Neutrophil (primary cell): ENCODE data around the gene RHCE.
A peak's percentile ranks its signal among the peaks of the same experiment; 100 is the strongest.
"Not testable (repeated sequence)": the region's sequence is repeated elsewhere in the genome, so short reads cannot be mapped to it uniquely, and the experiment has no call there.

Source experiments
- H3K27ac ChIP-seq: fragments of 200-600 bp; sonication (generic); 2 replicates; pipeline ENCODE4 v1.5.1; 2016; ENCODE audit warnings: mild to moderate bottlenecking, moderate library complexity
- H3K27me3 ChIP-seq: fragments of 200-600 bp; sonication (generic); 2 replicates; pipeline ENCODE4 v1.6.0; 2016; ENCODE audit warnings: mild to moderate bottlenecking
- H3K36me3 ChIP-seq: fragments of 200-600 bp; sonication (generic); 2 replicates; pipeline ENCODE4 v1.5.1; 2017
- H3K4me1 ChIP-seq, 2 experiments: fragments of 200-600 bp in 1 of 2; sonication (generic) in 1 of 2; 1 replicate in 1 of 2; 2 replicates in 1 of 2; pipeline versions ENCODE4 v1.5.1 to v1.6.1; 2013 to 2016; ENCODE audit warnings: low read depth in 1 of 2, low read length in 1 of 2, mild to moderate bottlenecking in 1 of 2, moderate library complexity in 1 of 2; ENCODE audit not compliant: control insufficient read depth in 1 of 2, insufficient read depth in 1 of 2
- H3K4me3 ChIP-seq, 2 experiments: fragments of 200-600 bp in 1 of 2; sonication (generic) in 1 of 2; 1 replicate in 1 of 2; 2 replicates in 1 of 2; pipeline ENCODE4 v1.5.1; 2013 to 2016; ENCODE audit warnings: low read depth in 1 of 2, low read length in 1 of 2, mild to moderate bottlenecking in 1 of 2, moderate library complexity in 1 of 2
- H3K9me3 ChIP-seq: fragments of 200-600 bp; sonication (generic); 2 replicates; pipeline ENCODE4 v1.5.1; 2016
- TF ChIP-seq, protein P1 (sequence below): fragments of 200-600 bp; sonication (generic); IDR thresholded peaks from 2 replicates; pipeline ENCODE4 v1.5.1; 2016; ENCODE audit warnings: antibody characterized with exemption

RHCE gene

GRCh38 chr1:25369241-25369640 is 51.4 kb downstream of the RHCE start:
- Histone ChIP-seq H3K36me3 (no peaks in the 10 kb centered on the region), H3K27ac (no peak overlapping the region), H3K27me3 (no peaks in the 10 kb centered on the region), H3K4me3 (no peak overlapping the region), H3K4me1 (peaks cover 0 to 8% of the 10 kb centered on the region in 2 experiments), H3K9me3 (no peaks in the 10 kb centered on the region)
- TF ChIP-seq, protein P1, sequence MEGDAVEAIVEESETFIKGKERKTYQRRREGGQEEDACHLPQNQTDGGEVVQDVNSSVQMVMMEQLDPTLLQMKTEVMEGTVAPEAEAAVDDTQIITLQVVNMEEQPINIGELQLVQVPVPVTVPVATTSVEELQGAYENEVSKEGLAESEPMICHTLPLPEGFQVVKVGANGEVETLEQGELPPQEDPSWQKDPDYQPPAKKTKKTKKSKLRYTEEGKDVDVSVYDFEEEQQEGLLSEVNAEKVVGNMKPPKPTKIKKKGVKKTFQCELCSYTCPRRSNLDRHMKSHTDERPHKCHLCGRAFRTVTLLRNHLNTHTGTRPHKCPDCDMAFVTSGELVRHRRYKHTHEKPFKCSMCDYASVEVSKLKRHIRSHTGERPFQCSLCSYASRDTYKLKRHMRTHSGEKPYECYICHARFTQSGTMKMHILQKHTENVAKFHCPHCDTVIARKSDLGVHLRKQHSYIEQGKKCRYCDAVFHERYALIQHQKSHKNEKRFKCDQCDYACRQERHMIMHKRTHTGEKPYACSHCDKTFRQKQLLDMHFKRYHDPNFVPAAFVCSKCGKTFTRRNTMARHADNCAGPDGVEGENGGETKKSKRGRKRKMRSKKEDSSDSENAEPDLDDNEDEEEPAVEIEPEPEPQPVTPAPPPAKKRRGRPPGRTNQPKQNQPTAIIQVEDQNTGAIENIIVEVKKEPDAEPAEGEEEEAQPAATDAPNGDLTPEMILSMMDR = no peak

DNA sequence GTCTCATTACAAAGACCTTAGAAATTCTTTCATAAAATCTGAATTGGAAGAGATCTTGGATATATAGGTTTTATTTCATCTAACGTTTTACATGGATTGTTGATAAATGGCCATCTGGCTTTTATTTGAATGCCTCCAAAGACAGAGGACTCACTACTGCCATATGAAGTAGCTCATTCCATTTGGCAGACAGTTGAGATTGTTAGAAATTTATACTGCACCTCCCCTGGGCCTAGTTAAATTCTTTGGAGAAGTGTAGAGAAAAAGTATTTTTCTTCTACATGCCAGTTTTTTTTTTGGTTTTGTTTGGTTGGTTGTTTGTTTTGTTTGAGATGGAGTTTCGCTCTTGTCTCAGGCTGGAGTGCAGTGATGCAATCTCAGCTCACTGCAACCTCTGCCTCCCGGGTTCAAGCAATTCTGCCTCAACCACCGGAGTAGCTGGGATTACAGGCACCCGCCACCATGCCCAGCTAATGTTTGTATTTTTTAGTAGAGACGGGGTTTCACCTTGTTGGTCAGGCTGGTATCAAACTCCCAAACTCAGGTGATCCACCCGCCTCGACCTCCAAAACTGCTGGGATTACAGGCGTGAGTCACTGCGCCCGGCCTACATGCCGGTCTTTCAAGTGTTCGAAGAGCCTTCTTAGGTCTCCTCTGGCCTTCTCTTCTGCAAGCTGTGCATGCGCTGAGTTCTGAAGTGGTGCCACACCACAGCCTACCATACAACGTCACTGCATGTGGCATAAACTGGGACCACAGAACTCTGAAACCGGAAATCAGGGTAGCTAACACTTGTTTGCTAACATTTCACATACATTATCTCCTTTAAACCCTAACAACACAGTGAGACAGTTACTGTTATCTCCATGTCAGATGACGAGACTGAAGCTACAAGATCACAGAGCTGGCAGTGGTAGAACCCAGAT is 57.7 kb downstream of the RHCE start:
- H3K27me3 ChIP-seq, H3K4me1 ChIP-seq, H3K27ac ChIP-seq, H3K4me3 ChIP-seq, H3K9me3 ChIP-seq: not testable (repeated sequence)
- peaks cover 44% of the 10 kb centered on the region for H3K36me3 ChIP-seq

- TF ChIP-seq, protein P1 = no peak
- no peaks in the 10 kb centered on the region for H3K27me3 ChIP-seq
- H3K27ac ChIP-seq = peak overlapping the region; percentile 41
- H3K4me1 ChIP-seq = no peaks in the 10 kb centered on the region
- no peak overlapping the region for H3K4me3 ChIP-seq
- peaks cover 54% of the 10 kb centered on the region for H3K36me3 ChIP-seq
- H3K9me3 ChIP-seq = no peaks in the 10 kb centered on the region
These were observed 58.7 kb downstream of the RHCE start for GRCh38 chr1:25361901-25362300.

GRCh38 chr1:25360596-25361581 is 59.7 kb downstream of the RHCE start:
- Histone ChIP-seq H3K27ac (peak overlapping the region; percentile 41), H3K9me3 (no peaks in the 10 kb centered on the region), H3K27me3 (no peaks in the 10 kb centered on the region), H3K4me1 (no peaks in the 10 kb centered on the region), H3K4me3 (no peak overlapping the region), H3K36me3 (peaks cover 64% of the 10 kb centered on the region)
- TF ChIP-seq, protein P1 = no peak

DNA sequence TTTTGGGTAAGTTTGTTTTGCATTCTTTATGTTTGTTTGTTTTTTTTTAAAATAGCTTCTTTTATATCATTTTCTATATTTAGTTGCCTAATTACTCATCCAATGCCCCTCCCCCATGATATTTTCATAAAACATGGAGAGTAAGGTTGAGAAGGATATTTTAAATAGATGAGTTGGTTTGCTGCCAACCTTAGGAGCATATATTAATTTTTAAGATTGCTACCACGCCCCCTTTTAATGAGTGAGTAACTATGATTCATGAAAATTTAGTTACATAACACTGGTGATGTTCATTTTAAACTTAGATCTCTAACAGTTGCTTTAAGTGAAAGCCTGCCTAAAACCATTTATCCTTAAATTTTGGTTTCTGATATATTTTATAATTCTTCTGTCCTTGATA is 63.8 kb downstream of the RHCE start:
- Histone ChIP-seq H3K4me1 (no peaks in the 10 kb centered on the region), H3K4me3 (no peak overlapping the region), H3K27ac (no peak overlapping the region), H3K9me3 (no peaks in the 10 kb centered on the region), H3K27me3 (no peaks in the 10 kb centered on the region), H3K36me3 (peaks cover 100% of the 10 kb centered on the region)
- TF ChIP-seq, protein P1 = no peak
